Measurements from ENCODE around the gene RAD51B.

GRCh38 chr14:68154275-68154674 lies 334.7 kb downstream of the RAD51B start:
- no peak for TF ChIP-seq CTCF (IDR thresholded peaks at IDR 0.05; ENCODE audit: poor library complexity)
- TF ChIP-seq EZH2phosphoT487 (IDR thresholded peaks at IDR 0.05; ENCODE audit: low read depth, severe bottlenecking, unreplicated experiment), result no peak
- no peak for TF ChIP-seq EZH2 (IDR thresholded peaks at IDR 0.05; ENCODE audit: borderline replicate concordance)

Measured in hepatocyte (in vitro differentiated cells).